GM12874 (cell line): ENCODE results near the gene SPOCK1.

ENCODE experiments used
- CTCF ChIP-seq: IDR thresholded peaks from 2 replicates; pipeline ENCODE4 v1.5.1; 2011; ENCODE audit warnings: low read depth, mild to moderate bottlenecking, control low read depth, low read length, moderate library complexity; ENCODE audit not compliant: insufficient read depth

The SPOCK1 gene

GRCh38 chr5:137142764-137143605 lies 356.1 kb downstream of the SPOCK1 start:
- TF ChIP-seq CTCF, result no peak

GRCh38 chr5:137142346-137142745 lies 356.8 kb downstream of the SPOCK1 start:
- TF ChIP-seq CTCF, result no peak

- TF ChIP-seq CTCF, result no peak
These were observed 357.3 kb downstream of the SPOCK1 start for GRCh38 chr5:137141779-137142178.

GRCh38 chr5:137136991-137137632 lies 362.0 kb downstream of the SPOCK1 start:
- no peak for TF ChIP-seq CTCF

- TF ChIP-seq CTCF, result no peak
These were observed 364.1 kb downstream of the SPOCK1 start for GRCh38 chr5:137134920-137135532.

- TF ChIP-seq CTCF, result no peak
These were observed 369.0 kb downstream of the SPOCK1 start for GRCh38 chr5:137129886-137130680.

- TF ChIP-seq CTCF, result no peak
These were observed 371.1 kb downstream of the SPOCK1 start for GRCh38 chr5:137128012-137128411.
